Activated CD8-positive, alpha-beta memory T cell treated with anti-CD3 and anti-CD28 coated beads, Interleukin-2, amount 50 U/mL, for 4 hours (primary cell): ENCODE results near the gene ALKBH8.
"Not testable (repeated sequence)": the region's sequence is repeated elsewhere in the genome, so short reads cannot be mapped to it uniquely, and the experiment has no call there.

Source experiments
- DNase-seq: peaks from one replicate; pipeline ENCODE4 v3.0.0-alpha.2; 2020

Gene ALKBH8

DNA sequence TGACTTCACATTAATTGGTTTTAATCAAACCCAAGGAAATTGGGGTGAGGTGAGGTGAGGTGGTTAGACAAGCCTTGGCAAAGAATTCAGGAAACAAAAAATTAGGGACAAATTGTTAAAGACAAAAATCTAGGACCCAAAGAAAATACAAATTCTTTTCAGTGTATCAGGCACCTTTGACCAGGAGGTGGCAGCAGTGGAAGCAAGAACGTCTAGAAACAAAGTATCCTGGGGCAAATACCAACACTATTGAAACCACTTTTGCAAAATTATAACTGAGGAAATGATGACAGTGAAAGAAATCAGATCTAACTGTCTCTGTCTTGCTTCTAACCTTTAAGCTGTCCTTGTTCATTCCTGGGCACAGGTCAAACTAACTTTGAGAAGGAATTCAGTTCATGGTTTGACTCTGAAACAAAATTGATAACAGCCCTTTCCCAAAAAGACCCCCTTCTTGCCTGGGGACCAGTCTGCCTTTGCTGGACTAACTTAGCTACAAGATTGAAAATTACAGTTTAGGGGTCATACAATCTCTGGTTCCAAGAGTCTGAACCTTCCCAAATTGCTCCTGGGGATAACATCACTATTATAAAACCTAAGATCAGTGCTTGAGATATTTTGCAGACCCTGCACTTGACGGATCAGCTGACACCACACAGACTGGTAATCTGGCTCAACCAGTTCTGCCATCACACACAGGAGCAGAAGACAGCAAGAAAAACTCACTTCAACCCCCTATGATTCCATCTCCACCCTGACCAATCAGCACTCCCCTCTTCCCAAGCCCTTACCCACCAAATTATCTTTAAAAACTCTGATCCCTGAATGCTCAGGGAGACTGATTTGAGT, 11.2 kb upstream of the ALKBH8 start:
- peak; percentile 60 for DNase-seq

- DNase-seq = no peak
Observed at GRCh38 chr11:107573438-107573837, 7.9 kb upstream of the ALKBH8 start.

DNA sequence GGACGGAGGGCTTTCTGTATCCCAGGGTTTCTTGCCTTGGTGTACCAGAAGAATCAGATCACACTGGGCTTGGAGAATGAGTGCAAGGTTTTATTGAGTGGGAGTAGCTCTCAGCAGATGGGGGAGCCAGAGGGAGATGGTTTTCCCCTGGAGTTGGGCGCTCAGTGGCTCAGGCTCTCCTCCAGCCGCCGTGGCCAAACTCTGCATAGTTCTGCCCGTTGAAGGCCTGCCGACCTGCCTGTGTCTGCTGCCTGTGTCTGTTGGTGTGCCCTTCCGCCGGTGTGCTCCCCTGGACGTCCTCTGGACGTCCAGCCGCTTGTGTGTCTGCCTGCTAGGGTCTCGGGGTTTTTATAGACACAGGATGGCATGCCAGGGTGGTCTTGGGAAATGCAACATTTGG, 4.5 kb upstream of the ALKBH8 start:
- no peak for DNase-seq

DNA sequence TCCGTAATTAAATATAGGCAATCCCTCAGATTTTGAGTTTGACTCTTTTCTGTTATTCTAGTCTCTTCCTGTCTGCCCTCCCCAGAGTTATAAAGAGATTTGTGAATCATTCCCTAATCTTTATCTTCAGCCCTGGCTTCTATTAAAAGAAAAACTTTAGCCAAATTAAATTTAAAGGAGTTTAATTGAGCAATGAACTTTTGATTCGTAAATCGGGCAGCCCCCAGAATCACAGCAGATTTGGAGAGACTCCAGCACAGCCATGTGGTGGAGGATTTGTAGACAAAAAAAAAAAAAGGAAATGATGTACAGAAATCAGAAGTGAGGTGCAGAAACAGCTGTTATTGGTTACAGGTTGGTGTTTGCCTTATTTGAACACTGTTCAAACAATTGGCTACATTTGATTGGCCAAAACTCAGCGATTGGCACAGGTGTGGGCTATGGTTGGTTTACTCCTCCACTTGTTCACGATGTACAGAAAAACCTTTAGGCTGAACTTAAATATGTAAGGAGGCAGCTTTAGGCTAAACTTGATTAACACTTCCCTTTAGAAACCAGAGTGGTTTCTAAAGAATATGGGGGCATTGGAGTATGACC, 2.3 kb upstream of the ALKBH8 start:
- no peak for DNase-seq

DNA sequence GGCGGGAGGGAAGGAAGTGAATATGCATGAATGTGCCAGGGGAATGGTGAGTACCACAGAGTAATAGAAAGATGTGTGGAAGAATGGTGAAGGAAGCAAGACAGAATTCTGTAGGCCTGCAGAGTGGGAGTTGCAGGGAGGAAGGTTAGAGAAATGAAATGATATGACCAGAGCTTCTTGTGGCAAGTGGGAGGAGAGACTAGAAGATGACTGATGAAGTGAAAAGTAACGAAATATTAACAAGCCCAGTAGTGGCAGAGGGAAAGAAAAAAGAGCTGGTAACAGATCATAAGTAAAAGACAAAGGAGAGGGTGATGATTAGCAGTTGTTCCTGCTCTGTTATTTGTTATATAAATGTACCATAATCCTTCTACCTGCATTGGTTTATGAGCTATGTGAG, 1.0 kb upstream of the ALKBH8 start:
- no peak for DNase-seq

- not testable (repeated sequence) for DNase-seq
Observed at GRCh38 chr11:107565955-107566501, 493 bp upstream of the ALKBH8 start.

- no peak for DNase-seq
Observed at GRCh38 chr11:107564877-107565218, 687 bp downstream of the ALKBH8 start.

- peak; percentile 27 for DNase-seq
Observed at GRCh38 chr11:107563702-107564101, 1.8 kb downstream of the ALKBH8 start.

GRCh38 chr11:107562647-107563208, 2.8 kb downstream of the ALKBH8 start:
- DNase-seq = no peak

DNA sequence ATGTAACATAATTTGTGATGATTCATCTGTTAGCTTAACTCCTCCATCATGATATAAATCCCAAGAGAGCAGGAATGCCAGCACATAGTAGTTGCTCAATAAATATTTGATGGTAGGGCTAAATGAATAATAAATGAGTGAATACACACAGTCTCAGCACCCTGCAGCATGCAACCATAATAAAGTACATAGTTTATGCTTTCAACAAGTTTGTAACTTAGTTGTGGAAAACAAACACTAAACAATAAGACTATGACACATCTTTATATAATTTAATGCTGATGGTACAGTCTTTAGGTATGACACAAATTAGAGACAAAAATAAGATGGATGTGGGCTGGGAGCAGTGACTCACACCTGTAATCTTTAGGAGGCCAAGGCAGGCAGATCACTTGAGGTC, 3.8 kb downstream of the ALKBH8 start:
- DNase-seq = no peak

- DNase-seq = no peak
Observed at GRCh38 chr11:107550304-107550703, 15.2 kb downstream of the ALKBH8 start.

DNA sequence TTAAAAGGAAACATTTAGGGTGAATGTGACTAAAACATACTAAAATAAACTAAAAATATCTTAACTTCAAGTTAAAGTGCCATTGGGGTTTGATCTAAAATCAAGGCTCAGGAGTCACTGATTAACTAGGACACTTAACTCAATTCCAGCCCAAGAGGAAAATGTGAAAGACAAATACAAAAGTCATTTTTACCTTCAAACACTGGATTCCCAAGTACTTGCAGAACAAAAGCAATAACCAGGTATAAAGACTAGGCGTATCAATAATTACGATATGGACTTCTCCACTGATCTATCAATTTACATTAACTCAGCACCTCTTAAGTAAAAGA, 15.6 kb downstream of the ALKBH8 start:
- no peak for DNase-seq

DNA sequence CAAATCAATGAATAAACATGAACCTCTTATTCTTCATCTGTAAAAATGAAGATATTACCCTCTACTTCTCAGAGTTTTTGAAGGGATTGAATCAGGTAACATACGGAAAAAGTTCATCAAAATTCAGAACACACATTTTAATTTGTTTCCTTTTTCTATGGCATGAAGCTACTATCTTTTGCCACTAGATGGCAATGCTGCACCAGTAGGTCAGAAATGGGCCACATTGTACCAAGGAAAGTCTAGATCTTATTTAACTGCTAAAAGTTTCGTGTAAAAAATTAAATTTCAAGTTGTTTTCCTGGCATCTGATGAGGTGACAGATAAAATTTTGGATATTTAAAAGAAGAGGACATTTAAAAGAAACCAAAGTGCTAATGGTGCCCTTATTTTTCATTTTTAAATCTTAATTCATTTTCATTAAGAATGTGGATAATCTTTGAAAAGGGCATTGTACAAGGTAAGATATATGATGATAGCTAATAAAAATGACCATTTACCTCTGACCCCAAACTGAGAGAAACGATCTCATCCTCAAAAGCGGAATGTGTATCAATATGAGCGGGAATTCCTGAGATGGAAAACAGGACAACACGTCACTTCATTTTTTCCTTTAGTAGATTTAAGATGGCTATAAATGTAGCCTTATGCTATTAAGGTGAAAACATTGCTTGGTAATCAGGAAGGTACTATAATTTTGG, 16.1 kb downstream of the ALKBH8 start:
- peak; percentile 22 for DNase-seq

- no peak for DNase-seq
Observed at GRCh38 chr11:107547961-107548360, 17.6 kb downstream of the ALKBH8 start.

- no peak for DNase-seq
Observed at GRCh38 chr11:107545101-107545514, 20.4 kb downstream of the ALKBH8 start.

- no peak for DNase-seq
Observed at GRCh38 chr11:107538821-107539220, 26.7 kb downstream of the ALKBH8 start.

DNA sequence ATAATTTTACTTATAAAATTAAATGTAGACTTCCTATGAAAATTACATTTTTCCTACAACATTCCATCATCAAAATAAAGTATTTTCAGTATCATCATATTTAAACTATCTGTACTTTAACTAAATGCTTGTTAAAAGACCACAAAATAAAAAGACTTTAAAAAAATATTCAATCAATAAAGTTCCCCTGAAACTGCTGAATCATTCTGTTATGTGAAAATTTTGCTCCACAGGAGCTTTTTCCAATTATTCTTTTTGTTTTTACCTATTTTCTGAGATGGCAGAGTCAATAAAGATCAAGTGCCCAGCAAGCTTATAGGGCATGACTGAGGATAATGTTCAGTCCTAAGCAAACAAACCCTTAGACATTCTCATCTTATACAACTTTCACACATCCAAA, 27.3 kb downstream of the ALKBH8 start:
- DNase-seq = no peak

GRCh38 chr11:107537155-107537554, 28.4 kb downstream of the ALKBH8 start:
- DNase-seq = not testable (repeated sequence)

DNA sequence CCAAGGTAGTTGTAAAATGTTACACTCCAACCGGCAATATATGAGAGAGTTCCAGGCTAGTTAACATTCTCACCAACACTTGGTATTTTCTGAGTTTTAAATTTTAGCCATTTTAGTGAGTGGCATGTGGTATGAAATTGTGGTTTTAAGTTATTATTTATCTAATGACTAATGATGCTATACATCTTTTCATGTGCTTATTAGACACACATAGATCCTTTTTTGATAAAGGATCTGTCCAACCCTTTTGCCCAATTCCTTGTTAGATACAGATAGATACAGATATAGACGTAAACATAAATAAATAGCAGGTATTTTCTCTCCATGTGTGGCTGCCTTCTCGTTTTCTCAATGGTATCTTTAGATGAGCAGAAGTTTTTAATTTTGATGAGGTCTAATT, 39.3 kb downstream of the ALKBH8 start:
- no peak for DNase-seq

DNA sequence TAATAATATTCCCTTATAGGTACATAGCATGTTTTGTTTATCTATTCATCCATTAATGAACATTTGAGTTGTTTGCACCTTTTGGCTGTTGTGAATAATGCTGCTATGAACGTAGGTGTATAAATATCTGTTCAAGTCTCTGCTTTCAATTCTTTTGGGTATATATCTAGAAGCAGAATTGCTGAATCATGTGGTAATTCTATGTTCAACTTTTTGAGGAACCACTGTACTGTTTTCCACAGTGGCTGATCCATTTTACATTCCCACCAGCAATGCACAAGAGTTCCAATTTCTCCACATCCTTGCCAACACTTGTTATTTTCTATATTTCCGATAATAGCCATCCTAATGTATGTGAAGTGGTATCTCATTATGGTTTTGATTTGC, 56.7 kb downstream of the ALKBH8 start:
- no peak for DNase-seq

DNA sequence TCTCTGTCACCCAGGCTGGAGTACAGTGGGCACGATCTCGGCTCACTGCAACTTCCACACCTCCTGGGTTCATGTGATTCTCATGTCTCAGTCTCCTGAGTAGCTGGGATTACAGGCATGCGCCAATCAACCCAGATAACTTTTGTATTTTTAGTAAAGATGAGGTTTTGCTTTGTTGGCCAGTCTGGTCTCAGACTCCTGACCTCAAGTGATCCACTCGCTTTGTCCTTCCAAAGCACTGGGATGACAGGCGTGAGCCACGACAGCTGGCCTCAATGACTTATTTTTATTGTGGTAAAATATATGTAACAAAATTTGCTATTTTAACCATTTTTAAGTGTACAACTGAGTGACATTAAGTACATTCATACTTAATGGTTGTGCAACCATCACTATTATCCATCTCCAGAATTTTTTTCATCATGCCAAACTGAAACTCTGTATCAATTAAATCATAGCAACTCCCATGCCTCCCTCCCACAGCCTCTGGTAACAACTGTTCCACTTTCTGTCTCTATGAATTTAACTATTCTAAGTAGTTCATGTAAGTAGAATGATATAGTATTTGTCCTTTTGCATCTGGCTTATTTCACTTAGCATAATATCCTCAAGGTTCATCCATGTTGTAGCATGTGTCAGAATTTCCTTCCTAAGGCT, 57.2 kb downstream of the ALKBH8 start:
- no peak for DNase-seq

DNA sequence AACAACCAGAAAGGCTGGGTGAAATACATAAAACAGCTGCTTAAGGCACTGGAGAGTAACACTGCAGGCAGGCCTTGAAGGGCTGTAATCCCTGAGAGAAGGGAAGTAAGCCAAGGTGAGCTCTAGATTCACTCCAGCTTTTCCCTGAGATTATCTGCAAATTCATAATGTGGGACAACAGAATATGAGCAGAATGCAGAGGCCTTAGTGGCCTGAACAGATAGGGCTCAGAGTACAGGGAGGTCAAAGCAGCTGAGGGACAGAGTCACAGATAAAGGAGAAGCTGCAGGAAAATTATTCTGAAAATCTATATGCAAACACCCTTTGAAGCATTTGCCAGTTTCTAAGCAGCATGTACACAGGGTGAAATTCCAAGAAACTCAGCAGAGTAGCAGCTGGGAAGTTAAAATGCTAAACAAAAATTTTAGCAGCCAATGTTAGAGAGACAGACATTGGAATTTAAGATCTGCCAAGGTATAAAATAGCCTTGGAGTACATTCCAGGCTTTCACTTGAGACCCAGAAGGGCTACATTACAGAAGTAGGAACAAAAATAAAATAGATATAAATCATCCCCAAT, 59.8 kb downstream of the ALKBH8 start:
- no peak for DNase-seq

GRCh38 chr11:107504981-107505380, 60.6 kb downstream of the ALKBH8 start:
- no peak for DNase-seq
